Measurements from ENCODE around the gene ACOX1. TPM values are rescaled to one million over a fixed set of nuclear protein-coding genes. Genes with fewer than 3 reads are reported as not detected.

Gene ACOX1
- total RNA-seq (2016; rRNA removed; fragmentation: Illumina TruSeq; extraction: Trizol) (120 and 156 TPM in 2 replicates), polyA plus RNA-seq (2011; rRNA removed) (84.2 and 86.4 TPM in 2 replicates), polyA minus RNA-seq (2011; rRNA and poly(A)+ RNA removed; ENCODE audit: low replicate concordance) (73.6 and 303 TPM in 2 replicates), Bru-seq, nascent RNA (percentile 91 among the genes with signal in this experiment), BruChase-seq, experiment 1, labeled RNA remaining after a 6-hour chase (percentile 94 among the genes with signal in this experiment), BruChase-seq, experiment 2, labeled RNA remaining after a 2-hour chase (percentile 93 among the genes with signal in this experiment)
- total RNA-seq (2016; cell fraction: cytosol; rRNA removed; fragmentation: Illumina TruSeq; extraction: Trizol; ENCODE audit: low read depth): 10.7 and 14.1 TPM in 2 replicates
- 117 and 150 TPM in 2 replicates for total RNA-seq (2016; cell fraction: insoluble cytoplasmic fraction; rRNA removed; fragmentation: Illumina TruSeq; extraction: Trizol)
- 29.9 and 30.7 TPM in 2 replicates for total RNA-seq (2016; cell fraction: membrane; rRNA removed; fragmentation: Illumina TruSeq; extraction: Trizol)
- 86.5 and 102 TPM in 2 replicates for total RNA-seq (2016; cell fraction: nucleus; rRNA removed; fragmentation: Illumina TruSeq; extraction: Trizol)
- polyA plus RNA-seq (2011; cell fraction: cytosol; rRNA removed): 56.8 and 64.7 TPM in 2 replicates
- polyA plus RNA-seq (2011; cell fraction: nucleus; rRNA removed): 77.2 and 84.5 TPM in 2 replicates
- polyA plus RNA-seq (2012): 59.6 and 89.0 TPM in 2 replicates
- polyA plus RNA-seq (2016; cell fraction: cytosol; fragmentation: Illumina TruSeq; extraction: Trizol; ENCODE audit: low read depth): 5.3 and 5.6 TPM in 2 replicates
- polyA plus RNA-seq (2016; cell fraction: insoluble cytoplasmic fraction; fragmentation: Illumina TruSeq; extraction: Trizol; ENCODE audit: low read depth): 71.5 and 71.7 TPM in 2 replicates
- polyA plus RNA-seq (2016; cell fraction: membrane; fragmentation: Illumina TruSeq; extraction: Trizol; ENCODE audit: low read depth): 8.6 and 11.1 TPM in 2 replicates
- polyA plus RNA-seq (2016; cell fraction: nucleus; fragmentation: Illumina TruSeq; extraction: Trizol; ENCODE audit: insufficient read depth, low read depth): 66.2 and 73.5 TPM in 2 replicates
- 201 and 237 TPM in 2 replicates for polyA minus RNA-seq (2011; cell fraction: cytosol; rRNA and poly(A)+ RNA removed)
- 162 and 215 TPM in 2 replicates for polyA minus RNA-seq (2011; cell fraction: nucleus; rRNA and poly(A)+ RNA removed)
- long read RNA-seq, experiment 1, full-length matches to known transcripts: 36 of 60 reads
- long read RNA-seq, experiment 1, partial matches to known transcripts: 8 of 60 reads
- long read RNA-seq, experiment 1, other reads (novel, unspliced or antisense): 16 of 60 reads
- long read RNA-seq, experiment 2, full-length matches to known transcripts: 17 of 66 reads
- long read RNA-seq, experiment 2, partial matches to known transcripts: 4 of 66 reads
- long read RNA-seq, experiment 2, other reads (novel, unspliced or antisense): 45 of 66 reads

DNA sequence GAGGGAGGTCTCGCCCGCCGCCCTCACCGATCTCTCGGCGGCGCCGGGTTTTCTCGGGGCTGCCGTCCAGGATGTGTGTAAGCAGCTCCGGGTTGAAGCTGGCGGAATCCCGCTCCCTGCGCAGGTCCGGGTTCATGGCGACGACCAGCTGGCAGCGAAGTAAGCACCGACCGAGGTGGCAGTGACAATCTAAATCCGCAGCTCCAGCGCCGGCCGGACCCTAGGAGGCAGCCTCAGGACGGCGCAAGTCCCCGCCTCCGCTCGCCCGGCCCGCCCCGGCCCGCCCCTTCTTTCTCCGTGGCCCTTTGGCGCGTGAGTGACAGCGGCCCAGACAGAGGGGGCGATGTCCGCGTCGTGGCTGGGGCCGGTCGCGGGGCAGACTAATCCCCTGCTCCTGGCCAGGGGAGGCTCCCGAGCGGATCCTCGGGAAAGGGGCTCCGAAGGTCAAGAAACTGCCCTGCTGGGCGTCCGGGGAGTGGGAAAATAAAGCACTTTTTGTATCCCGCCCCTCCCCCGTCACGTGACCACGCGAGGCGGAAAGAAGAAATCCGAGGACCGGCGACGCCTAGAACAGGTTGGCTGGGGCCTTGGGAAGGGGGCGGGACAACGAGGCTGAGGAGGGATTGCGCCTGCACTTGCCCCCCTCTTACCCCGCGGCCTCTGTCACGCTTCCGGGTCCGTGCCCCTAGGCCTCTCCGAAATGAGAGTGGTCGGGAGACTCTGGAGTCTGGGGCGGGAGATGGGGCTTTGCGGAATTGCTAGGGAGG lies at the start of gene ACOX1, which contains the start of gene TEN1:
ACOX1 (minus strand) TSS at position 229 of the 767 bp plus-strand sequence; CDS start at position 136, 93 bp downstream.
TEN1 (plus strand) TSS at position 303 of the 767 bp plus-strand sequence. CDS start 6,953 bp downstream, outside the sequence.
- peak; percentile 87 for ATAC-seq
- intact Hi-C loops (cut with micrococcal nuclease; ENCODE audit: unreplicated experiment): loop anchor here (1.0 to 2.0 kb wide), 3 partner anchors 14 to 74 kb away; partner anchors contain the start of gene MRPL38
- CTCF ChIA-PET (ENCODE audit: low intra/inter-chr PET ratio, low total read pairs): interaction anchor here (1.4 kb wide), 1 partner anchor 27 kb away, joined by 4 read pairs; no protein-coding TSS in a partner anchor
- no peak for TF ChIP-seq SRSF9 (IDR thresholded peaks at IDR 0.05; ENCODE audit: borderline replicate concordance, insufficient read depth, low read depth, low read length, poor library complexity, severe bottlenecking)
- peak; percentile 82 for TF ChIP-seq ETV6 (CRISPR knock-in tag; conservative IDR thresholded peaks at IDR 0.05)
- TF ChIP-seq, protein P1, sequence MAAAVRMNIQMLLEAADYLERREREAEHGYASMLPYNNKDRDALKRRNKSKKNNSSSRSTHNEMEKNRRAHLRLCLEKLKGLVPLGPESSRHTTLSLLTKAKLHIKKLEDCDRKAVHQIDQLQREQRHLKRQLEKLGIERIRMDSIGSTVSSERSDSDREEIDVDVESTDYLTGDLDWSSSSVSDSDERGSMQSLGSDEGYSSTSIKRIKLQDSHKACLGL (CRISPR knock-in tag; IDR thresholded peaks at IDR 0.05): peak; percentile 88
- TF ChIP-seq PLRG1 (conservative IDR thresholded peaks at IDR 0.05): no peak
- TF ChIP-seq TBX2 (CRISPR knock-in tag; IDR thresholded peaks at IDR 0.05; ENCODE audit: borderline replicate concordance): peak; percentile 96
- TF ChIP-seq, protein P2, sequence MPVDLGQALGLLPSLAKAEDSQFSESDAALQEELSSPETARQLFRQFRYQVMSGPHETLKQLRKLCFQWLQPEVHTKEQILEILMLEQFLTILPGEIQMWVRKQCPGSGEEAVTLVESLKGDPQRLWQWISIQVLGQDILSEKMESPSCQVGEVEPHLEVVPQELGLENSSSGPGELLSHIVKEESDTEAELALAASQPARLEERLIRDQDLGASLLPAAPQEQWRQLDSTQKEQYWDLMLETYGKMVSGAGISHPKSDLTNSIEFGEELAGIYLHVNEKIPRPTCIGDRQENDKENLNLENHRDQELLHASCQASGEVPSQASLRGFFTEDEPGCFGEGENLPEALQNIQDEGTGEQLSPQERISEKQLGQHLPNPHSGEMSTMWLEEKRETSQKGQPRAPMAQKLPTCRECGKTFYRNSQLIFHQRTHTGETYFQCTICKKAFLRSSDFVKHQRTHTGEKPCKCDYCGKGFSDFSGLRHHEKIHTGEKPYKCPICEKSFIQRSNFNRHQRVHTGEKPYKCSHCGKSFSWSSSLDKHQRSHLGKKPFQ (CRISPR knock-in tag; IDR thresholded peaks at IDR 0.05; ENCODE audit: insufficient replicate concordance): peak; percentile 83
- TF ChIP-seq ZKSCAN8 (CRISPR knock-in tag; IDR thresholded peaks at IDR 0.05; ENCODE audit: borderline replicate concordance): no peak; the same call in none of the 2 replicates
- TF ChIP-seq BHLHE40 (IDR thresholded peaks at IDR 0.05; ENCODE audit: low read length): peak; percentile 96
- TF ChIP-seq ELF4 (CRISPR knock-in tag; IDR thresholded peaks at IDR 0.05; ENCODE audit: borderline replicate concordance): peak; percentile 98
- TF ChIP-seq CHD4 (IDR thresholded peaks at IDR 0.05; ENCODE audit: borderline replicate concordance, low read length): no peak
- TF ChIP-seq ZMYM4 (CRISPR knock-in tag; IDR thresholded peaks at IDR 0.05): peak; percentile 74
- TF ChIP-seq GABPA (IDR thresholded peaks at IDR 0.05; ENCODE audit: low read depth, low read length): peak; percentile 66
- TF ChIP-seq GABPA (CRISPR knock-in tag; IDR thresholded peaks at IDR 0.05; ENCODE audit: low read depth): peak; percentile 84
- peak; percentile 63; the same call in 1 of the 2 replicates for TF ChIP-seq CBX5 (CRISPR knock-in tag; IDR thresholded peaks at IDR 0.05; ENCODE audit: borderline replicate concordance)
- TF ChIP-seq ZNF850 (CRISPR knock-in tag; conservative IDR thresholded peaks at IDR 0.05): peak; percentile 91; the same call in 1 of the 2 replicates
- no peak for TF ChIP-seq ZNF558 (CRISPR knock-in tag; IDR thresholded peaks at IDR 0.05; ENCODE audit: borderline replicate concordance)

More for the DNA sequence above, at the start of gene ACOX1, which contains the start of gene TEN1:
- DNase-seq (ENCODE audit: low spot score): peak; percentile 98
- under 1% methylated on average over 64 of the region's 72 CpGs for WGBS (ENCODE audit: low lambda C conversion rate)
- Histone ChIP-seq H3K9me3 (ENCODE audit: low read length) (no peaks in the 10 kb centered on the region), H2AFZ (ENCODE audit: low read length) (no peak within 1 kb of the TSS), H3K4me1 (ENCODE audit: insufficient read depth, low read length) (peaks cover 80% of the 10 kb centered on the region), H3K27ac (ENCODE audit: extremely low read length, insufficient read depth, low read length) (peak within 1 kb of the TSS; percentile 99), H3K9ac (ENCODE audit: insufficient read depth, low read depth, low read length) (peak within 1 kb of the TSS; percentile 91), H3K4me3 (replicated peaks in 1 of 3; ENCODE audit: insufficient read depth in 1 of 3, low read depth in 2 of 3, low read length in 3 of 3) (peak within 1 kb of the TSS; percentile 74 to 98 (median 93)), H3K79me2 (ENCODE audit: insufficient read depth, low read length) (peaks cover 43% of the 10 kb centered on the region), H3K27me3 (ENCODE audit: control insufficient read depth in 1 of 2, insufficient read depth in 2 of 2, low read length in 2 of 2) (no peaks in the 10 kb centered on the region; a peak in 1 of 5 replicates), H4K20me1 (ENCODE audit: insufficient read depth, low read length) (peaks cover 3% of the 10 kb centered on the region; the same call in 1 of the 2 replicates), H3K36me3 (replicated peaks in 1 of 2; ENCODE audit: control insufficient read depth in 1 of 2, insufficient read depth in 2 of 2, low read length in 2 of 2) (peaks cover 0 to 5% of the 10 kb centered on the region in 2 experiments; a peak in 2 of 5 replicates), H3K4me2 (ENCODE audit: low read depth, low read length) (peak within 1 kb of the TSS; percentile 87)
- in situ Hi-C loops (cut with HindIII; ENCODE audit: extremely low pct_ligation_motif_present, low pct_unique_long_range_greater_than_20kb): no loop called here
- FAIRE-seq: peak; percentile 72
- POLR2A ChIA-PET: interaction anchor here (0.6 to 11.5 kb wide), 20 partner anchors 9 to 199 kb away, joined by 3 to 481 read pairs (median 5); partner anchors contain the start of genes CDK3, EXOC7, FBF1 and MRPL38
- BruUV-seq (replicated peaks): no TSS peak
